HFFc6 (cell line): ENCODE data around the gene GABRB2. TPM values are rescaled to one million over a fixed set of nuclear protein-coding genes. Genes with fewer than 3 reads are reported as not detected.

Experiments used
- DNase-seq: peaks from one replicate; pipeline ENCODE4 v3.0.0-alpha.2; 2018
- H3K27ac Mint-ChIP-seq: 2 replicates; pipeline ENCODE4 v1.8.0; 2020; ENCODE audit warnings: mild to moderate bottlenecking, mixed read lengths
- H3K27me3 Mint-ChIP-seq: 2 replicates; pipeline ENCODE4 v1.8.0; 2021; ENCODE audit warnings: mild to moderate bottlenecking, moderate library complexity, mixed read lengths; ENCODE audit not compliant: insufficient read depth
- H3K36me3 Mint-ChIP-seq: 2 replicates; pipeline ENCODE4 v1.8.0; 2021; ENCODE audit warnings: low read depth, mixed read lengths
- H3K4me1 Mint-ChIP-seq: 2 replicates; pipeline ENCODE4 v1.8.0; 2020; ENCODE audit warnings: low read depth, mixed read lengths
- H3K4me3 Mint-ChIP-seq: 2 replicates; pipeline ENCODE4 v1.8.0; 2020; ENCODE audit warnings: mild to moderate bottlenecking, moderate library complexity, mixed read lengths
- H3K9me3 Mint-ChIP-seq: 2 replicates; pipeline ENCODE4 v1.8.0; 2020; ENCODE audit warnings: mild to moderate bottlenecking, mixed read lengths
- CTCF ChIP-seq: fragments of 200-600 bp; sonication (generic); IDR thresholded peaks from 2 replicates; pipeline ENCODE4 v1.5.0; 2021; ENCODE audit warnings: antibody characterized with exemption, mild to moderate bottlenecking
- total RNA-seq, 6 experiments: library from RNA; stranded (reverse); fragmentation: NEBNext Ultra II Directional; extraction: Animal tissue kit (Norgen Biotek cat#: 25700); gene quantifications; 2 replicates in 1 of 6; 3 replicates in 5 of 6; pipeline ENCODE4 v1.2.3, GENCODE V29; 2021

Gene GABRB2
- total RNA-seq, 6 experiments from 2014 or later, result not detected

GRCh38 chr5:161369022-161369421, 177.5 kb downstream of the GABRB2 start:
- TF ChIP-seq CTCF, result no peak
- Mint-ChIP-seq H3K9me3 (peaks cover 22% of the 10 kb centered on the region), H3K27ac (no peak overlapping the region), H3K27me3 (no peaks in the 10 kb centered on the region; the same call in 1 of the 2 replicates), H3K36me3 (no peaks in the 10 kb centered on the region), H3K4me3 (no peak overlapping the region), H3K4me1 (no peaks in the 10 kb centered on the region)
- no peak for DNase-seq

DNA sequence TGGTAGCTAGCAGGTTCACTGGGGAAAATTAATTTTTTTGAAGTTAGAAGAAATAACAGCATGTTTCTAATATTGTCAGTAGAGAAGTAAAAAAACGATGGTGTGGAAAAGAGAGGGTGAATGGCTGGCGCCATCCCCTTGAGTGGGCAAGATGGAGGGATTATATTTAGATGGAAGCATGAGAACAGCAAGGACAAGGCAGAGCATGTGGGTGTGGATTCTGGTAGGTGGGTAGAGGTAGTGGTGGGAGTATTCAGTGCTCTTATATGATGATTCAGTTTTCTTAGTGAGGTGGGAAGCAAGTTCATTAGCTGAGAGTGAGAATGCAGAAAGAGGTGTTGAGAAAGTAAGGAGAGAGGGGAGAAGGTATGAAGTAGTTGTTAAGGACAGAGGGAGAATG, 188.1 kb downstream of the GABRB2 start:
- TF ChIP-seq CTCF, result no peak
- Mint-ChIP-seq H3K27ac (no peak overlapping the region), H3K27me3 (no peaks in the 10 kb centered on the region), H3K4me3 (no peak overlapping the region), H3K4me1 (no peaks in the 10 kb centered on the region), H3K9me3 (peaks cover 33% of the 10 kb centered on the region), H3K36me3 (no peaks in the 10 kb centered on the region)
- DNase-seq, result no peak

DNA sequence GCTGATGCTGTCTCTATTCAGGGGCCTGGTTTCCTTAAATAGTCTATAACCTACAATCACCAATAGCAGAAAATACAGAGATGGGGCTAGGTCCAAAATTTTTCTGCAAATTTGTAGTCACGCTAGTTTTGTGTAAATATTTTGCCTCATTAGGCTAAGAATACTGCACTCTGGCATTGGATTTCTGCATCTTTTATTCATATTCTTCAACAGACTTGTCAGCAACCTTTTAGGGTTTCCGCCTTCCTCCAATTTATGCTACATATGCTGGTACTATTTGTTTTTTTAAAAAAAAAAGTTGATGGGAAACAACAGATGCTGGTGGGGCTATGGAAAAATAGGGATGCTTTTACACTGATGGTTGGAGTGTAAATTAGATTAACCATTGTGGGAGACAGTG, 202.3 kb downstream of the GABRB2 start:
- TF ChIP-seq CTCF, result no peak
- Mint-ChIP-seq H3K4me1 (no peaks in the 10 kb centered on the region), H3K4me3 (no peak overlapping the region), H3K9me3 (peaks cover 15% of the 10 kb centered on the region), H3K27ac (no peak overlapping the region), H3K36me3 (no peaks in the 10 kb centered on the region), H3K27me3 (peaks cover 2% of the 10 kb centered on the region; the same call in 1 of the 2 replicates)
- no peak for DNase-seq

GRCh38 chr5:161342886-161343285, 203.6 kb downstream of the GABRB2 start:
- Mint-ChIP-seq H3K27me3 (peaks cover 2% of the 10 kb centered on the region; the same call in 1 of the 2 replicates), H3K36me3 (no peaks in the 10 kb centered on the region), H3K27ac (no peak overlapping the region), H3K4me1 (no peaks in the 10 kb centered on the region), H3K4me3 (no peak overlapping the region), H3K9me3 (peaks cover 15% of the 10 kb centered on the region)
- no peak for DNase-seq
- no peak for TF ChIP-seq CTCF

- H3K27ac Mint-ChIP-seq, result no peak overlapping the region
Observed at GRCh38 chr5:161340012-161340411, 206.5 kb downstream of the GABRB2 start.

More at GRCh38 chr5:161340012-161340411, 206.5 kb downstream of the GABRB2 start:
- no peaks in the 10 kb centered on the region for H3K4me1 Mint-ChIP-seq
- peaks cover 13% of the 10 kb centered on the region; the same call in 1 of the 2 replicates for H3K9me3 Mint-ChIP-seq
- no peaks in the 10 kb centered on the region for H3K27me3 Mint-ChIP-seq
- DNase-seq, result no peak
- no peak overlapping the region for H3K4me3 Mint-ChIP-seq
- no peaks in the 10 kb centered on the region for H3K36me3 Mint-ChIP-seq
- no peak for TF ChIP-seq CTCF
